Adrenal gland (tissue), 12 donors: ENCODE data around the gene PAX6. TPM values are rescaled to one million over a fixed set of nuclear protein-coding genes. Genes with fewer than 3 reads are reported as not detected.

Source experiments
- DNase-seq, 7 donors: peaks; one replicate each; pipeline ENCODE4 v3.0.0-alpha.2; 2019 to 2020
- H3K27ac ChIP-seq, 5 donors: fragments of 200-600 bp; sonication (generic) in 4 of 5; 1 replicate in 3 of 5; 2 replicates in 2 of 5; pipeline versions ENCODE4 v1.5.1 to v1.8.0; 2016 to 2020; ENCODE audit warnings: mild to moderate bottlenecking in 1 of 5
- H3K27me3 ChIP-seq: fragments of 200-600 bp; 2 replicates; pipeline ENCODE4 v1.8.0; 2021
- H3K36me3 ChIP-seq, 2 donors: fragments of 200-600 bp; replicated peaks in 1 of 2; 1 replicate in 1 of 2; 2 replicates in 1 of 2; pipeline versions ENCODE4 v1.5.1 to v1.8.0; 2018 to 2022
- H3K4me1 ChIP-seq, 2 donors: fragments of 200-600 bp; replicated peaks in 1 of 2; 1 replicate in 1 of 2; 2 replicates in 1 of 2; pipeline versions ENCODE4 v1.5.1 to v1.8.0; 2018 to 2021
- H3K4me3 ChIP-seq, 4 donors: fragments of 200-600 bp; sonication (generic) in 3 of 4; one replicate each; pipeline ENCODE4 v1.5.1; 2016 to 2018
- H3K9me3 ChIP-seq, 3 donors: fragments of 200-600 bp; sonication (generic) in 1 of 3; replicated peaks in 1 of 3; 1 replicate in 2 of 3; 2 replicates in 1 of 3; pipeline versions ENCODE4 v1.5.1 to v1.8.0; 2016 to 2021
- CTCF ChIP-seq, 6 experiments: fragments of 450-650 bp in 4 of 6; fragments of 200-600 bp in 2 of 6; sonication (generic) in 1 of 6; IDR thresholded peaks; 1 replicate in 5 of 6; 2 replicates in 1 of 6; pipeline versions ENCODE4 v1.5.1 to v1.8.0; 2016 to 2021; ENCODE audit warnings: antibody characterized with exemption in 6 of 6, mild to moderate bottlenecking in 2 of 6, moderate library complexity in 1 of 6
- POLR2A ChIP-seq, 2 donors: fragments of 450-650 bp; IDR thresholded peaks; one replicate each; pipeline ENCODE4 v1.6.1; 2017; ENCODE audit warnings: antibody characterized with exemption in 2 of 2, mild to moderate bottlenecking in 2 of 2, moderate library complexity in 1 of 2
- WGBS, 4 donors: extraction: QIAGEN DNeasy Blood & Tissue Kit in 2 of 4; methylation state at CpG; one replicate each; pipeline versions ENCODE4 v1.1.5 to v1.1.7; 2013 to 2017; 5-methylcytosine and 5-hydroxymethylcytosine counted together
- intact Hi-C, 2 donors: fragments of 100-400 bp; cut with DNase I; formaldehyde crosslinking; loops; one replicate each; pipeline versions ENCODE4 v1.14.1 to v1.15.0; 2022 to 2023
- polyA plus RNA-seq, 3 donors: library from polyadenylated mRNA; stranded (reverse); fragments of 200-250 nt in 2 of 3; fragments of 350-450 nt in 1 of 3; fragmentation: Illumina TruSeq in 1 of 3; extraction: RNeasy Lipid Tissue Mini Kit (QIAGEN cat#74804) in 1 of 3; gene quantifications; one replicate each; pipeline ENCODE4 v1.2.3, GENCODE V29; 2013 to 2014
- total RNA-seq, 9 donors: library from RNA; depleted of rRNA in 4 of 9; stranded (reverse); fragments of >200 nt in 4 of 9; fragments of 120-200 nt in 1 of 9; fragmentation: NEBNext Ultra II Directional in 1 of 9; extraction: Animal tissue kit (Norgen Biotek cat#: 25700) in 1 of 9; gene quantifications; one replicate each; pipeline versions ENCODE4 v1.1.0 to v1.2.4, GENCODE V29; 2013 to 2023
- donor health status: healthy with polysubstance abuse.
- donor health status: Bipolar disorder and iron deficiency.
- donor health status: DM: yes; HTN: yes; CAD: no.
- donor health status: DM: no; HTN: no; CAD: no.
- donor health status: DM: no; HTN: no; CAD: no.
- donor health status: DM: yes; HTN: yes; CAD: no.

The PAX6 gene
- total and polyA plus RNA-seq, 12 donors = 0.08 to 3.7 (median 0.35) TPM; not detected in 3

GRCh38 chr11:31817621-31818424, 6.7 kb upstream of the PAX6 start:
- DNase-seq = no peak
- intact Hi-C loops = no loop called here
- Histone ChIP-seq H3K4me3 (peak overlapping the region in 1 of 4 donors; percentile 36), H3K36me3 (no peaks in the 10 kb centered on the region), H3K27ac (no peak overlapping the region), H3K4me1 (peaks cover 10 to 47% of the 10 kb centered on the region in 2 donors), H3K27me3 (peaks cover 98% of the 10 kb centered on the region), H3K9me3 (no peaks in the 10 kb centered on the region)
- TF ChIP-seq POLR2A (IDR thresholded peaks at IDR 0.05) (no peak), CTCF (IDR thresholded peaks at IDR 0.05) (no peak)
- 6 to 10% (median 9%) methylated on average over 8 to 58 of the region's 58 CpGs for WGBS, 4 donors

- peaks cover 96% of the 10 kb centered on the region for H3K27me3 ChIP-seq
Measured at GRCh38 chr11:31817054-31817620, 6.0 kb upstream of the PAX6 start.

GRCh38 chr11:31816468-31817053, 5.4 kb upstream of the PAX6 start:
- Histone ChIP-seq H3K4me3 (peak overlapping the region in 1 of 4 donors; percentile 36), H3K27me3 (peaks cover 94% of the 10 kb centered on the region), H3K9me3 (no peaks in the 10 kb centered on the region), H3K36me3 (no peaks in the 10 kb centered on the region), H3K4me1 (peaks cover 12 to 55% of the 10 kb centered on the region in 2 donors), H3K27ac (no peak overlapping the region)
- intact Hi-C loops = no loop called here
- WGBS, 4 donors = 4 to 13% (median 6%) methylated on average over 12 to 40 of the region's 40 CpGs
- TF ChIP-seq CTCF (IDR thresholded peaks at IDR 0.05) (no peak), POLR2A (IDR thresholded peaks at IDR 0.05) (no peak)
- no peak for DNase-seq

More at GRCh38 chr11:31817054-31817620, 6.0 kb upstream of the PAX6 start:
- Histone ChIP-seq H3K4me3 (peak overlapping the region in 1 of 4 donors; percentile 36), H3K27ac (no peak overlapping the region), H3K4me1 (peaks cover 12 to 51% of the 10 kb centered on the region in 2 donors), H3K36me3 (no peaks in the 10 kb centered on the region), H3K9me3 (no peaks in the 10 kb centered on the region)
- intact Hi-C loops = no loop called here
- TF ChIP-seq CTCF (IDR thresholded peaks at IDR 0.05) (no peak), POLR2A (IDR thresholded peaks at IDR 0.05) (no peak)
- no peak for DNase-seq
- WGBS, 4 donors = 2 to 4% (median 3%) methylated on average over 7 to 48 of the region's 48 CpGs

DNA sequence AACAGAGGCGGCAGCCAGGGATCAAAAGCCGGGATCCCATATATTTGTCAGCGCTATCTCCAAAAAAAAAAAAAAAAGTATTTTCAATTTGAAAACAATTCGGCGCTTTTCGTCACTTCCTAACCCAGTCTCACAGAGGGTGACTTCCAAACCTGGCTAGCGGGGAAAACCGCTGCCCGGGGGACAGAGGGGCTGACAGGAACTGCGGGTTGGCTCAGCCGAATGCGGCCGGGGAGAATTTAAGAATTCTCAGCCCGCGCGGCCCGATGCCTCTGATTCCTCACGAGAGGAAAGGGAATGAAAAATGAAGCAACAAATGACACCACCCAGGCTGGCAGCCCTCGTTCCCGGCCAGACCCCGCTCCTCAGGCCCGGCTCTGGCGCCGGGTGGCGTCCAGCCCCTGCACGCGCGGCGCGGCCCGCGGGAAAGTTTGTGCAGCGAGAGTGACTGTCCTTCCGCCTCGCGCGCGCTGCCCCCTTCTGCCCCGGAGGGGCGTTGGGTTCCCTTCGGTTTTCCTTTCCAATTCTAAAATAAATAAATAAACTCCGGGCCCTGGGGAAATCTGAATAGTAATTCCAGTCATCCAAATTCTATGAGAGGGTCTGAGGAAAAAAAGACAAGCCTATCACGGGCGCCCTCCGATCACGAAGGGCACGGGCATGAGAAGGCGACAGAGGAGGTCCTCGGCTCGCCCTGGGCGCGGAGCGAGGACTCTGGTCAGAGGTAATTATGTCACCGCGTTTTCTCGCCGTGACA, 4.8 kb upstream of the PAX6 start:
- Histone ChIP-seq H3K27me3 (peaks cover 94% of the 10 kb centered on the region), H3K36me3 (no peaks in the 10 kb centered on the region), H3K4me1 (peaks cover 16 to 62% of the 10 kb centered on the region in 2 donors), H3K27ac (no peak overlapping the region), H3K9me3 (no peaks in the 10 kb centered on the region), H3K4me3 (peak overlapping the region in 1 of 4 donors; percentile 36)
- DNase-seq = no peak
- 4 to 6% (median 4%) methylated on average over 56 to 57 of the region's 57 CpGs for WGBS, 4 donors
- intact Hi-C loops = no loop called here
- TF ChIP-seq CTCF (IDR thresholded peaks at IDR 0.05) (no peak), POLR2A (IDR thresholded peaks at IDR 0.05) (no peak)
